Colonic mucosa (tissue), 4 donors: ENCODE data around the gene SAMD4B. TPM values are rescaled to one million over a fixed set of nuclear protein-coding genes. Genes with fewer than 3 reads are reported as not detected.

ENCODE experiments used
- DNase-seq: peaks from one replicate; pipeline ENCODE4 v3.0.0-alpha.2; 2020
- H3K27ac ChIP-seq: fragments of 200-600 bp; one replicate; pipeline ENCODE4 v1.8.0; 2021
- H3K27me3 ChIP-seq: fragments of 200-600 bp; one replicate; pipeline ENCODE4 v1.8.0; 2021
- H3K36me3 ChIP-seq: fragments of 200-600 bp; one replicate; pipeline ENCODE4 v1.8.0; 2021
- H3K4me1 ChIP-seq: fragments of 200-600 bp; one replicate; pipeline ENCODE4 v1.8.0; 2021; ENCODE audit warnings: mild to moderate bottlenecking
- H3K4me3 ChIP-seq: fragments of 200-600 bp; one replicate; pipeline ENCODE4 v1.8.0; 2021
- H3K9ac ChIP-seq, 2 donors: one replicate each; pipeline ENCODE4 v1.7.0; 2013; ENCODE audit warnings: control low read depth in 2 of 2, low read depth in 2 of 2, low read length in 2 of 2
- H3K9me3 ChIP-seq: fragments of 200-600 bp; one replicate; pipeline ENCODE4 v1.8.0; 2021
- CTCF ChIP-seq: fragments of 200-600 bp; IDR thresholded peaks from one replicate; pipeline ENCODE4 v1.8.0; 2022; ENCODE audit warnings: antibody characterized with exemption, mild to moderate bottlenecking
- intact Hi-C: fragments of 100-400 bp; cut with DNase I; formaldehyde crosslinking; loops from one replicate; pipeline ENCODE4 v1.14.1; 2022
- total RNA-seq, 2 donors: library from RNA; stranded (reverse); fragmentation: NEBNext Ultra II Directional in 1 of 2; extraction: Animal tissue kit (Norgen Biotek cat#: 25700) in 1 of 2; gene quantifications; one replicate each; pipeline ENCODE4 v1.2.1, GENCODE V29; 2021
- donor health status: healthy.
- donor health status: DM: no; HTN: no; CAD: no.
- donor health status: DM: no; HTN: no; CAD: no.

Gene SAMD4B
- total RNA-seq, 2 donors from 2014 or later, result 63.9 to 73.7 TPM

GRCh38 chr19:39351537-39352064, 9.4 kb downstream of the SAMD4B start:
- Histone ChIP-seq H3K4me1 (no peaks in the 10 kb centered on the region), H3K4me3 (no peak overlapping the region), H3K27me3 (no peaks in the 10 kb centered on the region), H3K9me3 (no peaks in the 10 kb centered on the region), H3K27ac (no peak overlapping the region), H3K9ac (no peak overlapping the region), H3K36me3 (peaks cover 13% of the 10 kb centered on the region)
- intact Hi-C loops, result no loop called here
- no peak for TF ChIP-seq CTCF
- no peak for DNase-seq

DNA sequence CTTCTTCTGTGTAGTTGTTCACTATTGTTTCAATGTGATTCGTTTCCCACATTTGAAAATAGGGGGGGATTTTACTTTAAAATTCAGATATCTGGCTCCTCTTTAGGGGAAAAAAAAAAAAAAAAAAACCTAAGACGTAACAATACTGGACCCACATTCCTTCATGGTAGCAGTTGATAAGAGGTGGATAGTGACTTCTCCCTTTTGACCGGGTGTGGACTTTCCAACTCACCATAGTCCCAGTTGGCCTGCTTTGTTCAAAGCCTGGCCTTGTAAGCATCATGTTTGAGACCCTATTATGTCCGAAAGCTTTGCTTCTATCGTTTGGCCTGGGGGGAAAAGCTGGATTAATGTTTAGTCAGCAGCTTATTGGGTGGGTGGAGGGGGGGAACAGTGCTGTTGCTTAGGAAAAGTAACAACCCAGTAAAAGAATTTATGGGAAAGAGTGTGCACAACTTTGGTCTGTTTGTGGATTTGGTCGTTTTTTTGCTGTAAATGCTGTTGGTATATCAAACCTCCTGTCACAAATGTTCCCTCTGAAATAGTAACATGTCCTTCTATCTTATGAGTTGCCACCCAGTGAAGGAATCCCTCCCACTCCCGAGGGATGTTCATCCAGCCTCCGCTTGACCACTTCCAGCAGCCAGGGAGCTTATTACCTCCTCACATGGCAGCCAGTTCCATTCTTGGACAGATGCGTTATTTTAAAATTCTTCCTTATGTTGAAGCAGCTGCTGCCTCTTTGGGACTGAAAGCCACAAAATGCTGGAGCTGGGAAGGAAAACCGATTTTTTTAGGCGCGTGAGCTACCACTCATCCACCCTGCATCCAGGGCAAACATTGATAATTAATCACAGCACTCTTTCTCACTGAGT, 10.4 kb downstream of the SAMD4B start:
- intact Hi-C loops, result no loop called here
- Histone ChIP-seq H3K9me3 (no peaks in the 10 kb centered on the region), H3K27me3 (no peaks in the 10 kb centered on the region), H3K27ac (no peak overlapping the region), H3K36me3 (peaks cover 18% of the 10 kb centered on the region), H3K4me1 (no peaks in the 10 kb centered on the region), H3K4me3 (no peak overlapping the region), H3K9ac (peak overlapping the region in 1 of 2 donors; percentile 7)
- no peak for TF ChIP-seq CTCF
- no peak for DNase-seq

GRCh38 chr19:39355253-39355652, 13.0 kb downstream of the SAMD4B start:
- Histone ChIP-seq H3K36me3 (peaks cover 26% of the 10 kb centered on the region), H3K4me1 (no peaks in the 10 kb centered on the region), H3K9me3 (no peaks in the 10 kb centered on the region), H3K27me3 (no peaks in the 10 kb centered on the region), H3K4me3 (no peak overlapping the region), H3K9ac (no peak overlapping the region), H3K27ac (no peak overlapping the region)
- no peak for TF ChIP-seq CTCF
- intact Hi-C loops, result no loop called here
- no peak for DNase-seq

DNA sequence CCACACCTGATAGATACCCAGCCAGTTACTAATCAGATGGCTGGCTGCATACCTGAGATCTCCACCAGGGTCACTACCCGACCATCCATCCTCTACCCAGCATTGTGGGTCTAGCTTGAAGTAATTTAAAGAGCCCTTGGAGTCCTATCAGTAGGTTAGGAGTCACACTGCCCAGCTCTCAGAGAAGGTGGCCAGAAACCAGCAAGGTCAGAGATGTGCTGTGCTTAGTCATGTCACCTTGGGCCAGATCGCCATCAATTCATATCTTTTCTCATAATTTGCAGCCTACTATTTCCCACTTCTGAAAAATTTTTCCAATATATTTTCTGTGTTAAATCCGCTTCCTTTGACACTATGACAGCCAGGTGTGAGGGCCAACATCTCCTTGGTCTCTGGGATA, 13.9 kb downstream of the SAMD4B start:
- Histone ChIP-seq H3K36me3 (peaks cover 26% of the 10 kb centered on the region), H3K9me3 (no peaks in the 10 kb centered on the region)

DNA sequence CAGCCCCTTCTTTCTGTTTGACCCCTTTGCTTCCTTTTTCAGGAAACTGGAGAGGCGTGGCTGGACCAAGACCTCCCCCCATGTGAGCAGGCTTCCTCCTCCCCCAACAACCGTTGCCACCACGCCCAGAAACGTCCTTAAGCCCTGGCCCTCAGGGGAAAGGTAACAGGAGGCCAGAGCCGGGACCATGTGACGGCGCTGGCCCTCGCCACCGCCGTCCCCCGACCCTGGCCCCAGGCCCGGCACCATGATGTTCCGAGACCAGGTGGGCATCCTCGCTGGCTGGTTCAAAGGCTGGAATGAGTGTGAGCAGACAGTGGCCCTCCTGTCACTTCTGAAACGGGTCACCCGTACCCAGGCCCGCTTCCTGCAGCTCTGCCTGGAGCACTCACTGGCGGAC, 14.4 kb downstream of the SAMD4B start:
- H3K9me3 ChIP-seq, result no peaks in the 10 kb centered on the region
- no peak for DNase-seq
- H3K4me1 ChIP-seq, result no peaks in the 10 kb centered on the region
- H3K4me3 ChIP-seq, result no peak overlapping the region
- H3K36me3 ChIP-seq, result peaks cover 26% of the 10 kb centered on the region
- no peak overlapping the region for H3K9ac ChIP-seq
- no peak for TF ChIP-seq CTCF
- no peak overlapping the region for H3K27ac ChIP-seq
- H3K27me3 ChIP-seq, result no peaks in the 10 kb centered on the region
- intact Hi-C loops, result no loop called here

More for the DNA sequence above, 13.9 kb downstream of the SAMD4B start:
- Histone ChIP-seq H3K4me3 (no peak overlapping the region), H3K4me1 (no peaks in the 10 kb centered on the region), H3K27me3 (no peaks in the 10 kb centered on the region), H3K27ac (no peak overlapping the region), H3K9ac (no peak overlapping the region)
- no peak for DNase-seq
- intact Hi-C loops, result no loop called here
- no peak for TF ChIP-seq CTCF
